Stimulated activated CD8-positive, alpha-beta memory T cell treated with anti-CD3 and anti-CD28 coated beads, Interleukin-4, amount 100 ng/mL, for 24 hours (primary cell): Measurements from ENCODE around the gene CFHR2.
"Not testable (repeated sequence)": the region's sequence is repeated elsewhere in the genome, so short reads cannot be mapped to it uniquely, and the experiment has no call there.

Experiments
- DNase-seq: peaks from one replicate; pipeline ENCODE4 v3.0.0-alpha.2; 2020; ENCODE audit warnings: low read depth

CFHR2 gene

GRCh38 chr1:196943568-196943967, at the start of gene CFHR2:
TSS of gene CFHR2 (plus strand) at chr1:196943738. CDS start at chr1:196943881, 143 bp downstream.
- DNase-seq = not testable (repeated sequence)

GRCh38 chr1:196896355-196896754, 47.2 kb upstream of the CFHR2 start:
- DNase-seq = no peak

GRCh38 chr1:196897158-196897828, 46.2 kb upstream of the CFHR2 start:
- DNase-seq = no peak

- no peak for DNase-seq
Observed at GRCh38 chr1:196902344-196902743, 41.2 kb upstream of the CFHR2 start.

GRCh38 chr1:196910215-196910614, 33.3 kb upstream of the CFHR2 start:
- no peak for DNase-seq

- not testable (repeated sequence) for DNase-seq
Observed at GRCh38 chr1:196912283-196912682, 31.3 kb upstream of the CFHR2 start.

- not testable (repeated sequence) for DNase-seq
Observed at GRCh38 chr1:196926839-196927238, 16.7 kb upstream of the CFHR2 start.

GRCh38 chr1:196932853-196933252, 10.7 kb upstream of the CFHR2 start:
- DNase-seq = not testable (repeated sequence)

- DNase-seq = no peak
Observed at GRCh38 chr1:196933531-196934189, 9.9 kb upstream of the CFHR2 start.

- not testable (repeated sequence) for DNase-seq
Observed at GRCh38 chr1:196941474-196941873, 2.1 kb upstream of the CFHR2 start.

- DNase-seq = no peak
Observed at GRCh38 chr1:196951711-196952394, 8.3 kb downstream of the CFHR2 start.

GRCh38 chr1:196954778-196955177, 11.2 kb downstream of the CFHR2 start:
- DNase-seq = no peak

- no peak for DNase-seq
Observed at GRCh38 chr1:196955926-196956325, 12.4 kb downstream of the CFHR2 start.

- DNase-seq = no peak
Observed at GRCh38 chr1:196960854-196961253, 17.3 kb downstream of the CFHR2 start.

- DNase-seq = no peak
Observed at GRCh38 chr1:196970182-196970581, 26.6 kb downstream of the CFHR2 start.

GRCh38 chr1:196976278-196976677, 32.7 kb downstream of the CFHR2 start:
- DNase-seq = no peak

GRCh38 chr1:196977278-196977677, 33.7 kb downstream of the CFHR2 start, which contains the start of gene CFHR5:
TSS of gene CFHR5 (plus strand) at chr1:196977556. CDS start at chr1:196977665, 109 bp downstream.
- DNase-seq = no peak

GRCh38 chr1:196980859-196981258, 37.3 kb downstream of the CFHR2 start:
- no peak for DNase-seq

GRCh38 chr1:196982247-196982646, 38.7 kb downstream of the CFHR2 start:
- not testable (repeated sequence) for DNase-seq

- DNase-seq = not testable (repeated sequence)
Observed at GRCh38 chr1:196991919-196992651, 48.5 kb downstream of the CFHR2 start.

GRCh38 chr1:196993916-196994315, 50.4 kb downstream of the CFHR2 start:
- no peak for DNase-seq

GRCh38 chr1:196997423-196997822, 53.9 kb downstream of the CFHR2 start:
- no peak for DNase-seq
